ENCODE measurements around the gene PPP2R2C. TPM values are rescaled to one million over a fixed set of nuclear protein-coding genes. Genes with fewer than 3 reads are reported as not detected.

The PPP2R2C gene
- total RNA-seq, 1 experiment from 2014 or later = 9.5 TPM

DNA sequence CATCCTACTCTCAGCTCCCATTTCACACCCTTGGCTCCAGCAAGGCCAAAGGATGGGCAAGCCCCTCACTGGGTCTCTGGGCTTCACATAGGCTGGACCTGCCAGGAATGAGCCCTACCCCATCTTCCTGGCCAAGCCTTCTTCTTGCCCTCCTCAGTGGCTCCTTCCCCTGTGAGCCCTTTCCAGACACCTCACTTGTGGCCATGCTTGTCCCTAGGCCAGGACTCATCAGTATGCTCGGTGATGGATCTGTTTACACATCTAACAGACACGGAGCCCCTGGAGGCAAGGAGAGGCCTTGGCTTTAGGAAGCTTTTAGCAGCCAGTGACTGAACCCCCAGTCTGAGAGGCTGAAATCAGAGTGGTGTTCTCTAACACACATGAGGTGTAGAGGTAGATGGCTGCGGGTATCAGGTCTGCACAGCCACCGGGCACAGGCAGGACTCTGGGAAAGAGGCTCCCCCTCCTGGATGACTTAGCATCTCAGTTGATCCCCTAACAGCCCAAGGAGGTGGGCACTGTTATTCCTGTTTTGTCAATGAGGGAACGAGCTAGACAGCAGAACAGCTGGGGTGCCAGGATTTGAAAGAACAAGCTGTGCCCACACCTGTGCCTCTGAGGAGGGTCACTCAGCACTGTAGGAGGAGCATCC is 44.8 kb downstream of the PPP2R2C start:
- H3K27ac ChIP-seq (ENCODE audit: low read length) = no peak overlapping the region
- H3K27me3 ChIP-seq (ENCODE audit: low read length) = no peaks in the 10 kb centered on the region
- no peaks in the 10 kb centered on the region for H3K9me3 ChIP-seq (ENCODE audit: low read length)
- no peaks in the 10 kb centered on the region for H4K20me1 ChIP-seq (ENCODE audit: low read length)
- intact Hi-C loops (cut with micrococcal nuclease) = no loop called here
- H3K9me2 ChIP-seq (replicated peaks; ENCODE audit: low read length) = no peaks in the 10 kb centered on the region
- ATAC-seq (no peak), DNase-seq (no peak)
- BruUV-seq (replicated peaks) = no TSS peak
- TF ChIP-seq, protein P1, sequence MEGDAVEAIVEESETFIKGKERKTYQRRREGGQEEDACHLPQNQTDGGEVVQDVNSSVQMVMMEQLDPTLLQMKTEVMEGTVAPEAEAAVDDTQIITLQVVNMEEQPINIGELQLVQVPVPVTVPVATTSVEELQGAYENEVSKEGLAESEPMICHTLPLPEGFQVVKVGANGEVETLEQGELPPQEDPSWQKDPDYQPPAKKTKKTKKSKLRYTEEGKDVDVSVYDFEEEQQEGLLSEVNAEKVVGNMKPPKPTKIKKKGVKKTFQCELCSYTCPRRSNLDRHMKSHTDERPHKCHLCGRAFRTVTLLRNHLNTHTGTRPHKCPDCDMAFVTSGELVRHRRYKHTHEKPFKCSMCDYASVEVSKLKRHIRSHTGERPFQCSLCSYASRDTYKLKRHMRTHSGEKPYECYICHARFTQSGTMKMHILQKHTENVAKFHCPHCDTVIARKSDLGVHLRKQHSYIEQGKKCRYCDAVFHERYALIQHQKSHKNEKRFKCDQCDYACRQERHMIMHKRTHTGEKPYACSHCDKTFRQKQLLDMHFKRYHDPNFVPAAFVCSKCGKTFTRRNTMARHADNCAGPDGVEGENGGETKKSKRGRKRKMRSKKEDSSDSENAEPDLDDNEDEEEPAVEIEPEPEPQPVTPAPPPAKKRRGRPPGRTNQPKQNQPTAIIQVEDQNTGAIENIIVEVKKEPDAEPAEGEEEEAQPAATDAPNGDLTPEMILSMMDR (conservative IDR thresholded peaks at IDR 0.05; ENCODE audit: low read depth, low read length) = no peak
- TF ChIP-seq EZH2 (IDR thresholded peaks at IDR 0.05; ENCODE audit: low read length, unreplicated experiment) = no peak
- TF ChIP-seq EZH2phosphoT487 (IDR thresholded peaks at IDR 0.05; ENCODE audit: borderline replicate concordance, low read length) = no peak
- no peak overlapping the region for H3K9ac ChIP-seq (ENCODE audit: low read length)
- H2AFZ ChIP-seq (ENCODE audit: low read length) = no peak overlapping the region
- no peaks in the 10 kb centered on the region for H3K4me1 ChIP-seq (ENCODE audit: insufficient read depth, low read length)
- no peak overlapping the region for H3K4me3 ChIP-seq (ENCODE audit: low read length)
- H3F3A ChIP-seq (ENCODE audit: low read length, unreplicated experiment) = no peaks in the 10 kb centered on the region
- no peaks in the 10 kb centered on the region for H3K79me2 ChIP-seq (ENCODE audit: low read length)
- ChIA-PET CTCF (no interaction called here), POLR2A (ENCODE audit: unreplicated experiment) (no interaction called here)
- H3K4me2 ChIP-seq (ENCODE audit: low read length) = no peak overlapping the region
- H3K36me3 ChIP-seq (ENCODE audit: low read depth, low read length) = no peaks in the 10 kb centered on the region

DNA sequence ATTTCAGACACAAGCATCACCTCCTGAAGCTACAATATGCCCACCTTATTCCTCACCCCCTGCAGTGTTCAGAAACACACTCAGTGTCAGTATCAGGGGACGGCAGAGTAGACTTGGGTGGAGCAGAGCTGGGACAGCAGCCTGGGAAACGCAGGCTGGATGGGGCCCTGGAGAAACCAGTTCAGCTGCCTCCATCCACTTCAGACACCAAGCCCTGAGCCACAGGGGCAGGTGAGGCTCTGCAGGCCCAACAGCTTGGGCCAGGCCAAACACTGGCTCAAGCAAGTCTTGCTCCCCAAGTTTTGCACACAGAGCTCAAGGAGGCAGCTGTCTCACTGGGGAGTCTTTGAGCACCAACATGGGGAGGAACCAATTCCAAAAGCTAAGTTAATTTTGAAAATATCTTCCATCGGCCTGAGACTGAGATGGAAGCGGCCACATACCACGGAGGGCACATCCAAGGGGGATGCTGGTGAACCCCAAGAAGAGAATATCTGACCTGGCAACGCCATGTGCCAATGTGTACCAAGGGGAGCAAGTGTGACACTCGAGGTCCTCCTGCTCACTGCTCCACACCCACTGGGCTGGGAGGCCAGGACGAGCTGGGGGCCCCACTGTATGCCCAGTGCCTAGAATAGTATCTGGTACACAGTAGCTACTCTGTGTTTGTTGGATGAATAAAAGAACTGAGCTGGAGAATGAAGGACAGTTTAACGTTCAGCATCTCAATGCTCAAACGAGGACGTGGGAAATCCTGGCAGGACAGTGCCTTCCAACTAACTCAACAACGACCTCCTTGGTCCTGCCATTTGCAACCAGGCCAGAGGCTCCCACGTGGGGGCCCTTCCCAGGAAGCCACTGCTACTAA is 45.6 kb downstream of the PPP2R2C start:
- H3K4me3 ChIP-seq (ENCODE audit: low read length) = no peak overlapping the region
- TF ChIP-seq, protein P1 (conservative IDR thresholded peaks at IDR 0.05; ENCODE audit: low read depth, low read length) = no peak
- TF ChIP-seq EZH2 (IDR thresholded peaks at IDR 0.05; ENCODE audit: low read length, unreplicated experiment) = no peak
- no peak for TF ChIP-seq EZH2phosphoT487 (IDR thresholded peaks at IDR 0.05; ENCODE audit: borderline replicate concordance, low read length)
- no peak overlapping the region for H2AFZ ChIP-seq (ENCODE audit: low read length)
- no peaks in the 10 kb centered on the region for H3F3A ChIP-seq (ENCODE audit: low read length, unreplicated experiment)
- H3K4me2 ChIP-seq (ENCODE audit: low read length) = no peak overlapping the region
- ChIA-PET CTCF (no interaction called here), POLR2A (ENCODE audit: unreplicated experiment) (no interaction called here)
- no peak overlapping the region for H3K27ac ChIP-seq (ENCODE audit: low read length)
- H3K9ac ChIP-seq (ENCODE audit: low read length) = no peak overlapping the region
- BruUV-seq (replicated peaks) = no TSS peak
- H3K4me1 ChIP-seq (ENCODE audit: insufficient read depth, low read length) = no peaks in the 10 kb centered on the region
- no peaks in the 10 kb centered on the region for H3K27me3 ChIP-seq (ENCODE audit: low read length)
- no peaks in the 10 kb centered on the region for H3K79me2 ChIP-seq (ENCODE audit: low read length)
- H3K9me3 ChIP-seq (ENCODE audit: low read length) = no peaks in the 10 kb centered on the region
- no peak for ATAC-seq
- no peaks in the 10 kb centered on the region for H3K36me3 ChIP-seq (ENCODE audit: low read depth, low read length)
- no peak for DNase-seq
- no peaks in the 10 kb centered on the region for H4K20me1 ChIP-seq (ENCODE audit: low read length)
- intact Hi-C loops (cut with micrococcal nuclease) = no loop called here
- H3K9me2 ChIP-seq (replicated peaks; ENCODE audit: low read length) = no peaks in the 10 kb centered on the region

DNA sequence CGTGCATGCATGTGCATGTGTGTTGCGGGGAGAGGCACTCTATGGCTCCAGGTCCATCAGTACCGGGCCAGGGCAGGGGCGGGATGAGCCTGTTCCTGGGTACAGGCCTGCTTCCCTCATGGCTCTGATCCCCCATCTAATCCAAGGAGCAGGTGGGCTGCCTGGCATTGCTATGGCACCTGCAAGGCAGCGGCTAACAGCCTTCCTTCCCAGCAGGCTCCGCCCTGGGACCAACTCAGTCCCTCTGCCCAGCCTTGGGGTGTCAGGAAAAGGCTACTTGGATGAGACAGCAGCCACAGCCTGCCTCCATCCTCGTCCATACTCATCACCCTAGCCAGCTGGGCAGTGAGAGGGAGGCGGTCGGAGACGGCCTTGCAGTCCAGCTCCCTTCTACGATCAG is 46.5 kb downstream of the PPP2R2C start:
- POLR2A ChIA-PET (ENCODE audit: unreplicated experiment) = no interaction called here
- no peak overlapping the region for H3K27ac ChIP-seq (ENCODE audit: low read length)
- no peaks in the 10 kb centered on the region for H3K79me2 ChIP-seq (ENCODE audit: low read length)
- no peaks in the 10 kb centered on the region for H3K36me3 ChIP-seq (ENCODE audit: low read depth, low read length)
- no peaks in the 10 kb centered on the region for H3K4me1 ChIP-seq (ENCODE audit: insufficient read depth, low read length)
- DNase-seq (no peak), ATAC-seq (no peak)
- H4K20me1 ChIP-seq (ENCODE audit: low read length) = no peaks in the 10 kb centered on the region
- no peak overlapping the region for H3K9ac ChIP-seq (ENCODE audit: low read length)
- no peak overlapping the region for H3K4me3 ChIP-seq (ENCODE audit: low read length)
- no peak for TF ChIP-seq EZH2 (IDR thresholded peaks at IDR 0.05; ENCODE audit: low read length, unreplicated experiment)
- H3K27me3 ChIP-seq (ENCODE audit: low read length) = no peaks in the 10 kb centered on the region
- H3K9me2 ChIP-seq (replicated peaks; ENCODE audit: low read length) = no peaks in the 10 kb centered on the region
- intact Hi-C loops (cut with micrococcal nuclease) = no loop called here
- CTCF ChIA-PET = no interaction called here
- no peak overlapping the region for H2AFZ ChIP-seq (ENCODE audit: low read length)
- no peaks in the 10 kb centered on the region for H3F3A ChIP-seq (ENCODE audit: low read length, unreplicated experiment)
- no peaks in the 10 kb centered on the region for H3K9me3 ChIP-seq (ENCODE audit: low read length)
- BruUV-seq (replicated peaks) = no TSS peak
- no peak overlapping the region for H3K4me2 ChIP-seq (ENCODE audit: low read length)

Data from PC-3 (cell line).